ENCODE results near the gene BCHE. TPM values are rescaled to one million over a fixed set of nuclear protein-coding genes. Genes with fewer than 3 reads are reported as not detected.

BCHE gene
- total RNA-seq, 1 experiment from 2014 or later, result 1.7 TPM

DNA sequence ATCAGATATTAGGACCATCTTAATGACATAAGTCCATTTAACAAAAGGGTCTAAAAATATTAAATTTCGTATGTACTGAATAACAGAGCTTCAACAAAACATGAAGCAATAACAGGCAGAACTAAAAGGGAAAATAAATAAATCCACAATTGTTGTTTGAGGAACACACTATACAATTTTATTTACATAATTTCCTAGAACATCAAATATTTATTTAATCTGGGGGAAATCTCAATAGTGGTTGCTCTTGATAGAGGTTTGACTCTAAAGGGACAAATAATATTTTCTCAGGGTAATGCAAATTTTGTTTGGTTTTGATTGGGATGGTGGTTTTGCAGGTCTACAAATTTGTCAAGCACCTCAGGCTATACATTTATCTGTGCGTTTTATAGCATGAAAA lies 90.3 kb downstream of the BCHE start:
- CTCF ChIA-PET, result no interaction called here
- DNase-seq (ENCODE audit: low spot score) (no peak), ATAC-seq (no peak)
- POLR2A ChIA-PET, result interaction anchor here (0.7 kb wide), 1 partner anchor 304 kb away, joined by 3 read pairs; no protein-coding TSS in a partner anchor
- H3K36me3 Mint-ChIP-seq, result no peaks in the 10 kb centered on the region
- no peak overlapping the region for H3K27ac Mint-ChIP-seq
- no peaks in the 10 kb centered on the region for H3K9me3 Mint-ChIP-seq
- H3K4me1 Mint-ChIP-seq, result peaks cover 8% of the 10 kb centered on the region
- H3K4me3 Mint-ChIP-seq, result no peak overlapping the region
- TF ChIP-seq, protein P1, sequence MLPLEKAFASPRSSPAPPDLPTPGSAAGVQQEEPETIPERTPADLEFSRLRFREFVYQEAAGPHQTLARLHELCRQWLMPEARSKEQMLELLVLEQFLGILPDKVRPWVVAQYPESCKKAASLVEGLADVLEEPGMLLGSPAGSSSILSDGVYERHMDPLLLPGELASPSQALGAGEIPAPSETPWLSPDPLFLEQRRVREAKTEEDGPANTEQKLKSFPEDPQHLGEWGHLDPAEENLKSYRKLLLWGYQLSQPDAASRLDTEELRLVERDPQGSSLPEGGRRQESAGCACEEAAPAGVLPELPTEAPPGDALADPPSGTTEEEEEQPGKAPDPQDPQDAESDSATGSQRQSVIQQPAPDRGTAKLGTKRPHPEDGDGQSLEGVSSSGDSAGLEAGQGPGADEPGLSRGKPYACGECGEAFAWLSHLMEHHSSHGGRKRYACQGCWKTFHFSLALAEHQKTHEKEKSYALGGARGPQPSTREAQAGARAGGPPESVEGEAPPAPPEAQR (CRISPR knock-in tag; IDR thresholded peaks at IDR 0.05), result no peak
- no peak for TF ChIP-seq FOXP1 (CRISPR knock-in tag; IDR thresholded peaks at IDR 0.05; ENCODE audit: borderline replicate concordance)
- TF ChIP-seq, protein P2, sequence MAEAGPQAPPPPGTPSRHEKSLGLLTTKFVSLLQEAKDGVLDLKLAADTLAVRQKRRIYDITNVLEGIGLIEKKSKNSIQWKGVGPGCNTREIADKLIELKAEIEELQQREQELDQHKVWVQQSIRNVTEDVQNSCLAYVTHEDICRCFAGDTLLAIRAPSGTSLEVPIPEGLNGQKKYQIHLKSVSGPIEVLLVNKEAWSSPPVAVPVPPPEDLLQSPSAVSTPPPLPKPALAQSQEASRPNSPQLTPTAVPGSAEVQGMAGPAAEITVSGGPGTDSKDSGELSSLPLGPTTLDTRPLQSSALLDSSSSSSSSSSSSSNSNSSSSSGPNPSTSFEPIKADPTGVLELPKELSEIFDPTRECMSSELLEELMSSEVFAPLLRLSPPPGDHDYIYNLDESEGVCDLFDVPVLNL (CRISPR knock-in tag; IDR thresholded peaks at IDR 0.05; ENCODE audit: borderline replicate concordance, low read depth), result no peak
- TF ChIP-seq ZNF138 (CRISPR knock-in tag; conservative IDR thresholded peaks at IDR 0.05), result no peak
- H3K27me3 Mint-ChIP-seq (ENCODE audit: low read depth), result no peaks in the 10 kb centered on the region

DNA sequence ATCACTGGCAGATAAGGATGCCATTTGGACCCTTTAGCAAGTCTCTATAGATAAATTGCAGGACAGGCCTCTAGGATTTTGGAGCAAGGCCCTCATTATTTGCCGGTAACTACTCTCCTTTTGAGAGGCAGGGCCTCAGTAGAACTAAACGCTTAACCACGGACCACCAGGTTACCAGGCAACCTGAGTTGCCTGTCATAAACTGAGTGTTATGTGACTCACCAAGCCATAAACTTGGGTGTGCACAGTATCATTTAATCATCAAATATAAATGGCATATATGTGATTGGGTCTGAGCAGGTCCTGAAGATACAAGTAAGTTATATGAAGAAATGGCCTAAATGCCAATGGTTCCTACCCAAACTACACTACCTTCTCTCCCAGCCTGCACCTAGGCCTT lies 93.2 kb downstream of the BCHE start:
- TF ChIP-seq FOXJ3 (CRISPR knock-in tag; IDR thresholded peaks at IDR 0.05; ENCODE audit: borderline replicate concordance), result no peak
- TF ChIP-seq, protein P3, sequence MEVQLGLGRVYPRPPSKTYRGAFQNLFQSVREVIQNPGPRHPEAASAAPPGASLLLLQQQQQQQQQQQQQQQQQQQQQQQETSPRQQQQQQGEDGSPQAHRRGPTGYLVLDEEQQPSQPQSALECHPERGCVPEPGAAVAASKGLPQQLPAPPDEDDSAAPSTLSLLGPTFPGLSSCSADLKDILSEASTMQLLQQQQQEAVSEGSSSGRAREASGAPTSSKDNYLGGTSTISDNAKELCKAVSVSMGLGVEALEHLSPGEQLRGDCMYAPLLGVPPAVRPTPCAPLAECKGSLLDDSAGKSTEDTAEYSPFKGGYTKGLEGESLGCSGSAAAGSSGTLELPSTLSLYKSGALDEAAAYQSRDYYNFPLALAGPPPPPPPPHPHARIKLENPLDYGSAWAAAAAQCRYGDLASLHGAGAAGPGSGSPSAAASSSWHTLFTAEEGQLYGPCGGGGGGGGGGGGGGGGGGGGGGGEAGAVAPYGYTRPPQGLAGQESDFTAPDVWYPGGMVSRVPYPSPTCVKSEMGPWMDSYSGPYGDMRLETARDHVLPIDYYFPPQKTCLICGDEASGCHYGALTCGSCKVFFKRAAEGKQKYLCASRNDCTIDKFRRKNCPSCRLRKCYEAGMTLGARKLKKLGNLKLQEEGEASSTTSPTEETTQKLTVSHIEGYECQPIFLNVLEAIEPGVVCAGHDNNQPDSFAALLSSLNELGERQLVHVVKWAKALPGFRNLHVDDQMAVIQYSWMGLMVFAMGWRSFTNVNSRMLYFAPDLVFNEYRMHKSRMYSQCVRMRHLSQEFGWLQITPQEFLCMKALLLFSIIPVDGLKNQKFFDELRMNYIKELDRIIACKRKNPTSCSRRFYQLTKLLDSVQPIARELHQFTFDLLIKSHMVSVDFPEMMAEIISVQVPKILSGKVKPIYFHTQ (CRISPR knock-in tag; IDR thresholded peaks at IDR 0.05), result no peak
- TF ChIP-seq SMAD3 (CRISPR knock-in tag; IDR thresholded peaks at IDR 0.05; ENCODE audit: borderline replicate concordance), result no peak
- Mint-ChIP-seq H3K4me3 (no peak overlapping the region), H3K9me3 (no peaks in the 10 kb centered on the region), H3K4me1 (no peaks in the 10 kb centered on the region), H3K36me3 (no peaks in the 10 kb centered on the region), H3K27me3 (ENCODE audit: low read depth) (no peaks in the 10 kb centered on the region), H3K27ac (no peak overlapping the region)
- CTCF ChIA-PET, result no interaction called here
- DNase-seq (ENCODE audit: low spot score), result no peak
- POLR2A ChIA-PET, result no interaction called here
- ATAC-seq, result no peak

DNA sequence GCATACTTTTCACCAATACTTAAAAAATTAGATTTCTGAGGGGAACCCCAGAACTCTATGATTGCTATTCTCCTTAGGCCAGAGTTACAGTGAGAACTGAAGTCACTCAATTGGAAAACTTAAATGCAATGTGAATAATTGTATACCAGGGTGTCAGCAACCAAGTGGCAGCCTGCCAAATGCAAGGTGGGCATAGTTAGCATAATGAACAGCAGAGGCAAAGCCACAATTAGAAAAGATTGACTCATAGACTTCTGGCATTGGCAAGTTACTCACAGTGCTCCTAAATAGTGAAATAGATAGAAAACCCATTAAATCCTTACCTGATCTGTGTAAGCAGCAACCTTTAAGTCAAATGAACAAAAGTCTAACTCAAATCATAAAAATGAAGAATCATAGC lies 94.9 kb downstream of the BCHE start:
- Mint-ChIP-seq H3K9me3 (no peaks in the 10 kb centered on the region), H3K4me3 (no peak overlapping the region), H3K36me3 (no peaks in the 10 kb centered on the region), H3K27me3 (ENCODE audit: low read depth) (no peaks in the 10 kb centered on the region), H3K4me1 (no peaks in the 10 kb centered on the region), H3K27ac (no peak overlapping the region)
- DNase-seq (ENCODE audit: low spot score) (no peak), ATAC-seq (no peak)
- TF ChIP-seq, protein P4, sequence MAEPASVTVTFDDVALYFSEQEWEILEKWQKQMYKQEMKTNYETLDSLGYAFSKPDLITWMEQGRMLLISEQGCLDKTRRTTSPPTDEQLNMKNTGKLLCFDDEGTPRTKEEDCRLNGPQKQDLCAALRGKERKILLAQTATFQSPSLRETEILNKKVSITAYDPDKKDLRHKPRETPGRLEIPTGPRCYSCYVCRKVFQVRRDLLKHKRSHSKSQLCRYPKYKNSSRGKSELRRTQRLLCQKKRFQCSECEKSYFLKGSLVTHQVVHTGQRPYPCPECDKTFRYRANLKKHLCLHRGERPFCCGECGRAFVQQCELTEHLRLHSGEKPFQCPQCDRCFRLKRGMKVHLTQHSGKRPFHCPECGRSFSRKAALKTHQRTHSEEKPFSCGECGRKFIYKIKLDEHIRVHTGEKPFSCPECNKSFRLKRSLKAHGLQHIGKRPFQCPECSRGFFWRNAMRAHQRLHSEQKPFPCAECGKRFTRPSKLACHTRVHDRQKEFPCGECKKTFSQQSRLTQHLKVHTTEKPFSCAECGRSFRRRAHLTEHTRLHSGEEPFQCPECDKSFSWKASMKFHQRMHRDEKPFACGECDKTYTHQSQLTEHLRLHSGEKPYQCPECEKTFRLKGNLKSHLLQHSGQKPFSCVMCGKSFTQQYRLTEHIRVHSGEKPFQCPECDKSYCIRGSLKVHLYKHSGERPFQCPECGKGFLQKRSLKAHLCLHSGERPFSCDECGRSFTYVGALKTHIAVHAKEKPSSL (CRISPR knock-in tag; conservative IDR thresholded peaks at IDR 0.05), result no peak
- TF ChIP-seq, protein P5, sequence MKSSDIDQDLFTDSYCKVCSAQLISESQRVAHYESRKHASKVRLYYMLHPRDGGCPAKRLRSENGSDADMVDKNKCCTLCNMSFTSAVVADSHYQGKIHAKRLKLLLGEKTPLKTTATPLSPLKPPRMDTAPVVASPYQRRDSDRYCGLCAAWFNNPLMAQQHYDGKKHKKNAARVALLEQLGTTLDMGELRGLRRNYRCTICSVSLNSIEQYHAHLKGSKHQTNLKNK (CRISPR knock-in tag; IDR thresholded peaks at IDR 0.05), result no peak
- TF ChIP-seq ESRRA (CRISPR knock-in tag; IDR thresholded peaks at IDR 0.05; ENCODE audit: borderline replicate concordance) (no peak), ELF4 (CRISPR knock-in tag; IDR thresholded peaks at IDR 0.05; ENCODE audit: low read depth) (no peak), ZNF317 (CRISPR knock-in tag; IDR thresholded peaks at IDR 0.05; ENCODE audit: borderline replicate concordance, low read depth) (no peak), ZNF138 (CRISPR knock-in tag; conservative IDR thresholded peaks at IDR 0.05) (no peak), ZNF263 (CRISPR knock-in tag; IDR thresholded peaks at IDR 0.05; ENCODE audit: low read depth) (no peak), IRF2 (CRISPR knock-in tag; IDR thresholded peaks at IDR 0.05; ENCODE audit: borderline replicate concordance, low read depth) (no peak), MXD4 (CRISPR knock-in tag; IDR thresholded peaks at IDR 0.05; ENCODE audit: borderline replicate concordance) (no peak)
- TF ChIP-seq, protein P6, sequence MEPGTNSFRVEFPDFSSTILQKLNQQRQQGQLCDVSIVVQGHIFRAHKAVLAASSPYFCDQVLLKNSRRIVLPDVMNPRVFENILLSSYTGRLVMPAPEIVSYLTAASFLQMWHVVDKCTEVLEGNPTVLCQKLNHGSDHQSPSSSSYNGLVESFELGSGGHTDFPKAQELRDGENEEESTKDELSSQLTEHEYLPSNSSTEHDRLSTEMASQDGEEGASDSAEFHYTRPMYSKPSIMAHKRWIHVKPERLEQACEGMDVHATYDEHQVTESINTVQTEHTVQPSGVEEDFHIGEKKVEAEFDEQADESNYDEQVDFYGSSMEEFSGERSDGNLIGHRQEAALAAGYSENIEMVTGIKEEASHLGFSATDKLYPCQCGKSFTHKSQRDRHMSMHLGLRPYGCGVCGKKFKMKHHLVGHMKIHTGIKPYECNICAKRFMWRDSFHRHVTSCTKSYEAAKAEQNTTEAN (CRISPR knock-in tag; IDR thresholded peaks at IDR 0.05), result no peak
- TF ChIP-seq, protein P2 (CRISPR knock-in tag; IDR thresholded peaks at IDR 0.05; ENCODE audit: borderline replicate concordance, low read depth), result no peak
- TF ChIP-seq, protein P7, sequence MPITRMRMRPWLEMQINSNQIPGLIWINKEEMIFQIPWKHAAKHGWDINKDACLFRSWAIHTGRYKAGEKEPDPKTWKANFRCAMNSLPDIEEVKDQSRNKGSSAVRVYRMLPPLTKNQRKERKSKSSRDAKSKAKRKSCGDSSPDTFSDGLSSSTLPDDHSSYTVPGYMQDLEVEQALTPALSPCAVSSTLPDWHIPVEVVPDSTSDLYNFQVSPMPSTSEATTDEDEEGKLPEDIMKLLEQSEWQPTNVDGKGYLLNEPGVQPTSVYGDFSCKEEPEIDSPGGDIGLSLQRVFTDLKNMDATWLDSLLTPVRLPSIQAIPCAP (CRISPR knock-in tag; IDR thresholded peaks at IDR 0.05), result no peak
- ChIA-PET POLR2A (no interaction called here), CTCF (no interaction called here)
